HUES6 (cell line): Measurements from ENCODE around the gene SYCE3.

Source experiments
- H3K27ac ChIP-seq: 2 replicates; pipeline ENCODE4 v1.7.0; 2013; ENCODE audit warnings: low read depth, mild to moderate bottlenecking, low read length, inconsistent platforms
- H3K27me3 ChIP-seq: 2 replicates; pipeline ENCODE4 v1.6.1; 2013; ENCODE audit warnings: low read length; ENCODE audit not compliant: control insufficient read depth, insufficient read depth
- H3K36me3 ChIP-seq: 2 replicates; pipeline ENCODE4 v1.6.1; 2013; ENCODE audit warnings: low read length; ENCODE audit not compliant: control insufficient read depth, insufficient read depth
- H3K4me1 ChIP-seq: 2 replicates; pipeline ENCODE4 v1.6.1; 2013; ENCODE audit warnings: low read length; ENCODE audit not compliant: control insufficient read depth, insufficient read depth
- H3K4me3 ChIP-seq: 2 replicates; pipeline ENCODE4 v1.5.1; 2013; ENCODE audit warnings: low read depth, low read length
- H3K9ac ChIP-seq: one replicate; pipeline ENCODE4 v1.6.1; 2013; ENCODE audit warnings: mild to moderate bottlenecking, low read length
- H3K9me3 ChIP-seq: 2 replicates; pipeline ENCODE4 v1.6.1; 2013; ENCODE audit warnings: low read depth, low read length; ENCODE audit not compliant: control insufficient read depth, insufficient read depth

Gene SYCE3

GRCh38 chr22:50502096-50502495 is 60.6 kb downstream of the SYCE3 start:
- no peak overlapping the region for H3K4me3 ChIP-seq

More at GRCh38 chr22:50502096-50502495, 60.6 kb downstream of the SYCE3 start:
- Histone ChIP-seq H3K9me3 (no peaks in the 10 kb centered on the region), H3K9ac (no peak overlapping the region), H3K4me1 (peaks cover 19% of the 10 kb centered on the region), H3K27me3 (no peaks in the 10 kb centered on the region), H3K36me3 (peaks cover 21% of the 10 kb centered on the region), H3K27ac (no peak overlapping the region)
